Chondrocyte (in vitro differentiated cells): ENCODE results near the gene TRPM2. TPM values are rescaled to one million over a fixed set of nuclear protein-coding genes. Genes with fewer than 3 reads are reported as not detected.

ENCODE experiments used
- DNase-seq: peaks from one replicate; pipeline ENCODE4 v3.0.0; 2021; ENCODE audit warnings: mixed read lengths, low spot score
- H3K27ac Mint-ChIP-seq: one replicate; pipeline ENCODE4 v1.8.0; 2021; ENCODE audit warnings: mild to moderate bottlenecking, moderate library complexity, mixed read lengths; ENCODE audit not compliant: unreplicated experiment
- H3K27me3 Mint-ChIP-seq: 2 replicates; pipeline ENCODE4 v1.8.0; 2021; ENCODE audit warnings: low read depth, mixed read lengths
- H3K36me3 Mint-ChIP-seq: 2 replicates; pipeline ENCODE4 v1.8.0; 2021; ENCODE audit warnings: low read depth, mixed read lengths
- H3K4me1 Mint-ChIP-seq: 2 replicates; pipeline ENCODE4 v1.8.0; 2021; ENCODE audit warnings: low read depth, mild to moderate bottlenecking, mixed read lengths
- H3K4me3 Mint-ChIP-seq: one replicate; pipeline ENCODE4 v1.8.0; 2021; ENCODE audit warnings: mild to moderate bottlenecking, moderate library complexity, mixed read lengths; ENCODE audit not compliant: unreplicated experiment
- H3K9me3 Mint-ChIP-seq: 2 replicates; pipeline ENCODE4 v1.8.0; 2021; ENCODE audit warnings: low read depth, mixed read lengths
- total RNA-seq: library from RNA; stranded (reverse); gene quantifications from 3 replicates; pipeline ENCODE4 v1.2.1, GENCODE V29; 2021
- TF ChIP-seq, protein P1 (sequence below): fragments of 200-600 bp; sonication (generic); IDR thresholded peaks from 2 replicates; pipeline ENCODE4 v1.5.0; 2021; ENCODE audit warnings: antibody characterized with exemption, mild to moderate bottlenecking, moderate library complexity

The TRPM2 gene
- total RNA-seq, 1 donor from 2014 or later: 0.32 TPM

DNA sequence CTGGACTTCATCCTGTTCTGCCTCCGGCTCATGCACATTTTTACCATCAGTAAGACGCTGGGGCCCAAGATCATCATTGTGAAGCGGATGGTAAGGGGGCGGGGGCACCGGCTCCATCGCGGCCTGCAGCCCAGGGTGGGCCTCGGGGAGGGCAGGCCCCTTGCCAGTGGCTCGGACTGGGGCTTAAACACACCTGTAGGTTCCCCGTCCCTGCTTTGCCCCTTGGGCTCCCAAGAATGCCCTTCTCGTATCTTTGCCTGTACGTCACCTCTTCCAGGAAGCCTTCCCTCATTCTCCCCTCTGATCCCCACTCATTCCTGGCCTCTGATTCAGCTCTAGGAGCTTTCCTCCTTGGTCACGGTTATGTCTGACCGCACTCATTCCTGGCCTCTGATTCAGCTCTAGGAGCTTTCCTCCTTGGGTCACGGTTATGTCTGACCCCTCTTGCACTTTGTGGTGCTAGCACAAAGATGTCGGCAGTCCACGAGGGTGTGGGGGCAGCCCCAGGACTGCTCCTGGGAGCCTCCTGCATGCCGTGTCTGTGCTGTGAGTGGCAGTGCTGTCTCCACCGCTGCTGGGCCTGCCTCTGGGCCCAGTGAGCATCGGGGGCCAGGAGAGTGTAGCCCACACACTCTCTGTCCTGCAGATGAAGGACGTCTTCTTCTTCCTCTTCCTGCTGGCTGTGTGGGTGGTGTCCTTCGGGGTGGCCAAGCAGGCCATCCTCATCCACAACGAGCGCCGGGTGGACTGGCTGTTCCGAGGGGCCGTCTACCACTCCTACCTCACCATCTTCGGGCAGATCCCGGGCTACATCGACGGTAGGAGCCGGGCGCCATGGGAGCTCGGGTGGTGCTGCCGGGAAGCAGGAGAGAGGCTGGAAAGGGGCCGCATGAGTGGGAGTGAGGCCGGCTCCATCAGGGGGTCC, 52.8 kb downstream of the TRPM2 start:
- Mint-ChIP-seq H3K9me3 (peaks cover 6% of the 10 kb centered on the region), H3K27me3 (no peaks in the 10 kb centered on the region), H3K36me3 (peaks cover 2% of the 10 kb centered on the region), H3K4me3 (no peak overlapping the region), H3K27ac (no peak overlapping the region), H3K4me1 (peaks cover 14% of the 10 kb centered on the region)
- DNase-seq: no peak
- TF ChIP-seq, protein P1, sequence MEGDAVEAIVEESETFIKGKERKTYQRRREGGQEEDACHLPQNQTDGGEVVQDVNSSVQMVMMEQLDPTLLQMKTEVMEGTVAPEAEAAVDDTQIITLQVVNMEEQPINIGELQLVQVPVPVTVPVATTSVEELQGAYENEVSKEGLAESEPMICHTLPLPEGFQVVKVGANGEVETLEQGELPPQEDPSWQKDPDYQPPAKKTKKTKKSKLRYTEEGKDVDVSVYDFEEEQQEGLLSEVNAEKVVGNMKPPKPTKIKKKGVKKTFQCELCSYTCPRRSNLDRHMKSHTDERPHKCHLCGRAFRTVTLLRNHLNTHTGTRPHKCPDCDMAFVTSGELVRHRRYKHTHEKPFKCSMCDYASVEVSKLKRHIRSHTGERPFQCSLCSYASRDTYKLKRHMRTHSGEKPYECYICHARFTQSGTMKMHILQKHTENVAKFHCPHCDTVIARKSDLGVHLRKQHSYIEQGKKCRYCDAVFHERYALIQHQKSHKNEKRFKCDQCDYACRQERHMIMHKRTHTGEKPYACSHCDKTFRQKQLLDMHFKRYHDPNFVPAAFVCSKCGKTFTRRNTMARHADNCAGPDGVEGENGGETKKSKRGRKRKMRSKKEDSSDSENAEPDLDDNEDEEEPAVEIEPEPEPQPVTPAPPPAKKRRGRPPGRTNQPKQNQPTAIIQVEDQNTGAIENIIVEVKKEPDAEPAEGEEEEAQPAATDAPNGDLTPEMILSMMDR: no peak

DNA sequence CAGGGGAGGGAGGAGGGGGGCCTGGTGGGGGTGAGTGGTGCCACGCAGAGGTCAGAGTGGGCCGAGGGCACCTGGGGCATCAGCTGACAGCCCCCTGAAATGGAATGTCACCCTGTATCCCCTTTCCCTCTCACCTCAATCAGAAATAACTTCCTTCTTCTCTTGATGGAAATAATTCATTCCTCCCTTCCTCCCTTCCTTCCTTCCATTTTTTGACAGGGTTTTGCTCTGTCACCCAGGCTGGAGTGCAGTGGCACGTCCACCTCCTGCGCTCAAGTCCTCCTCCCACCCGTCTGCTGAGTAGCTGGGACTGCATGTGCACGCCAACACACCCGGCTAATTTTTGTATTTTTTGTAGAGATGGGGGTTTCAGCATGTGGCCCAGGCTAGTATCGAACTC, 53.5 kb downstream of the TRPM2 start:
- Mint-ChIP-seq H3K36me3 (peaks cover 2% of the 10 kb centered on the region), H3K27ac (peak overlapping the region; percentile 41), H3K27me3 (no peaks in the 10 kb centered on the region), H3K4me1 (peaks cover 14% of the 10 kb centered on the region), H3K4me3 (no peak overlapping the region), H3K9me3 (peaks cover 7% of the 10 kb centered on the region)
- TF ChIP-seq, protein P1: no peak
- no peak for DNase-seq

DNA sequence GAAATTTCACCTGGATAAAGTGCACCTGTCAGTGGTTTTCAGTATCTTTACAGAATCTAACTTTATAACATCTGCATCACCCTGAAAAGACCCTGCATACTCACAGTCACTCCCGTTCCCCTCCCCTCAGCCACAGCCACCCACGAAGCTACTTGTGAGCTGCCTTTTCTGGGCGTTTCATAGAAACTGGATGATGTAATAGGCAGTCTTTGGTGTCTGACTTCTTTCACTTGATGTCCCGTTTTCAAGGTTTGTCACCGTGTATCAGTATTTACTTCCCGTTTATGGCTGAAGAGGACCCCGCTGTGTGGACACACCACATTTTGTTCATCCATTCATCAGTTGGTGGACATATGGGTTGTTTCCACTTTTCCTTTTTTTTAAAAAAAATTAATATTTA, 54.1 kb downstream of the TRPM2 start:
- peaks cover 13% of the 10 kb centered on the region for H3K9me3 Mint-ChIP-seq
- peaks cover 14% of the 10 kb centered on the region for H3K4me1 Mint-ChIP-seq
- peaks cover 2% of the 10 kb centered on the region for H3K27me3 Mint-ChIP-seq
- peaks cover 4% of the 10 kb centered on the region for H3K36me3 Mint-ChIP-seq
- H3K4me3 Mint-ChIP-seq: no peak overlapping the region
- DNase-seq: no peak
- TF ChIP-seq, protein P1: no peak
- H3K27ac Mint-ChIP-seq: peak overlapping the region; percentile 12

DNA sequence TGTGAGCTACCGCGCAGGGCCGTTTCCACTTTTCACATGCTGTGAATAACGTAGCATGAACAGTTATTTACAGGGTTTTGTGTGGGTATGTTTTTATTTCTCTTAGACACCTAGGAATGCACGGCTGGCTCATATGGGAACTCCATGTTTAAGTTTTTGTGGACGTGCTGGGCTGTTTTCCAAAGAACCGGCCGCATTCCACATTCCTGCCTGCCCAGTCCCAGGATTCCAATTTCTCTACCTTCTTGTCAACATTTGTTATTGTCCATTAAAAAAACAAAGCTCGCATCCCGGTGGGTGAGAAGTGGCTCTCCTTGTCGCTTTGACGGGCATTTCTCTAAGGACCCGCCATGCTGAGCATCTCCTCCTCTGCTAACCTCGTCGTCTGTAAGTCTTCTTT, 54.8 kb downstream of the TRPM2 start:
- H3K27me3 Mint-ChIP-seq: peaks cover 6% of the 10 kb centered on the region
- peaks cover 14% of the 10 kb centered on the region for H3K9me3 Mint-ChIP-seq
- H3K27ac Mint-ChIP-seq: peak overlapping the region; percentile 71
- H3K4me3 Mint-ChIP-seq: no peak overlapping the region
- peaks cover 4% of the 10 kb centered on the region for H3K36me3 Mint-ChIP-seq
- H3K4me1 Mint-ChIP-seq: peaks cover 14% of the 10 kb centered on the region
- no peak for DNase-seq
- TF ChIP-seq, protein P1: no peak

DNA sequence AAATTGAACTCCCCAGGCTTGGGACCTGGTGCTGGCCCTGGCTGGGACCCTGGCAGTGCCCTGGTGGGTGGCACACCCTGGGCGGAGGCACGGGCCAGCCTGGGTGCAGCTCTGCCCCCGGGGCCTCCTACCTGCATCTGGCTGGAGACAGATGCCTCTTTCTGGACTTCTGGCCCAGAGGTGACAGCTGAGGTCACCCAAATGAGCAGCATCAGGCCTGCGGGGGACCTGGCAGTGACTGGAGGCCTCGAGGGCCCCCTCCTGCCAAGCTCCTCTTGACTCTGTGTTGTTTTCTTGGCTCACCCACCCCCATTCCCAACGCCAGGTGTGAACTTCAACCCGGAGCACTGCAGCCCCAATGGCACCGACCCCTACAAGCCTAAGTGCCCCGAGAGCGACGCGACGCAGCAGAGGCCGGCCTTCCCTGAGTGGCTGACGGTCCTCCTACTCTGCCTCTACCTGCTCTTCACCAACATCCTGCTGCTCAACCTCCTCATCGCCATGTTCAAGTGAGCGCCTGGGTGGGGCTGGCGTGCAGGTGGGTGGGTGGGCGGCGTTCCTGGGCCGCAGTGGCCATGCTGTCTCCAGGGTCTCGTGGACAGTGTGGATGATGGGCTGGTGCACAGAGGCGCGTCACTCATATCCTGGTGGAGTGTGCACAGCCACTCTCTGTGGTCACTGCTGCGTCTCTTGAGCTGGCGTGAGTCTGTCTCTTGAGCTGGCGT, 60.3 kb downstream of the TRPM2 start:
- H3K36me3 Mint-ChIP-seq: peaks cover 3% of the 10 kb centered on the region
- peak; percentile 59 for DNase-seq
- TF ChIP-seq, protein P1: no peak
- H3K27ac Mint-ChIP-seq: no peak overlapping the region
- peaks cover 24% of the 10 kb centered on the region for H3K27me3 Mint-ChIP-seq
- H3K4me3 Mint-ChIP-seq: no peak overlapping the region
- H3K9me3 Mint-ChIP-seq: peaks cover 14% of the 10 kb centered on the region
- no peaks in the 10 kb centered on the region for H3K4me1 Mint-ChIP-seq
